ENCODE data around the gene HES4.
"Not testable (repeated sequence)": the region's sequence is repeated elsewhere in the genome, so short reads cannot be mapped to it uniquely, and the experiment has no call there.

Gene HES4

DNA sequence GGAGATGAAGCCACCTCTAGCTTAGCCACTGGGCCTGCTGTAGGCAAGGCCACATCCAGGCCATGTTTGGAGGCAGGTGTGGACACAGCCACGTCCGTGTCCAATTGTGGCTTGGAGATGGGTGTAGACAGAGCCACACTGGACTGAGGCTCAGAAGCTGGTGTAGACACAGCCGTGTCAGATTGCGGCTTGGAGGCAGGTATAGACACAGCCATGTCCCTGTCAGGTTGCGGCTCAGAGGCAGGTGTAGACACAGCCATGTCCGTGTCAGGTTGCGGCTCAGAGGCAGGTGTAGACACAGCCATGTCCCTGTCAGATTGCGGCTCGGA lies 20.2 kb downstream of the HES4 start:
- POLR2A ChIA-PET = interaction anchor here (0.6 kb wide), 1 partner anchor 1070 kb away, joined by 3 read pairs; no protein-coding TSS in a partner anchor

DNA sequence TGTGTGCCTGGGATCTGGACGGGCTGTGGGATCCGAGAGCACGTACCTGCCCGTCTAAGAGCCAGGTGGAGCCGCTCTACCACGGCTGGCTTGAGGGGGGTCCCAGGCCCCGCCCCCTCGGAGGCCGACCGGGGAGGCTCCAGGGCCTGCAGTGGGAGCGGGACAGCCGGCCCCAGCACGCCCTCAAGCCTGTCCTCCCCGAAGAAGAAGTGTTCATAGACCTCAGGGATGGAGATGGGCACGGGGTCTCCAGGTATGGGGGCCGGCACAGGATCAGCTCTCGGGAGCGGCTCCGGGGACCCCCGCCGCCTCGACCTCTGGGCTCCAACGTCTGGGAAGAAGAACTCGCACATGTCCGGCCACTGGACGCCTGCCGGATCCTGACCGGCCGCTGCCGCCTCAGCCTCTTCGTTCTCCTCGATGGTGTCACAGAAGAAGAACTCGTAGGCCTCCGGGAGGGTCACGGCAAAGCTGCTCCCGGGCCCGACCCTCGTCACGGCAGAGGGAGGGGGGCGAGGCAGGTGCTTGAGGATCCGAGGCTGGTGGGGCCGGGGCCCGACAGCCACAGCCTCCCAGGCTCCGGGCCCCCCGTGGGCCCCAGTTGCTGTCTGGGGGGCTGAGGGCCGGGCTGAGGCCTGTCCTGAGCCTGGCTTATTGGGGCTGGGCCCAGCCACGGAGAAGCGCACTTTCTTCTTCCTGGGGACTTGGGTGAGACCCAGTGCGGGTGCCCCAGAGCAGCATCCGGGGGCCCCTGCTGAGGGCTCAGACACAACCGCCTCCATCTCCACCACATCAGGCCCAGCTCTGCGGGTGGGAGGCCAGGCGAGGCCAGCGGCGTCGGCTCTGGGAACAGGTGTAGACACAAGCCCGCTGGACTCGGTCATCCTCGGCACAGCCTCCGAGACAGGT lies 20.8 kb downstream of the HES4 start:
- POLR2A ChIA-PET = interaction anchor here (0.6 kb wide), 1 partner anchor 1070 kb away, joined by 3 read pairs; no protein-coding TSS in a partner anchor
- Histone ChIP-seq H3K9me3 (ENCODE audit: control extremely low read depth in 1 of 5, control insufficient read depth in 4 of 5, insufficient read depth in 2 of 5, low read depth in 1 of 5, low read length in 4 of 5) (no peaks in the 10 kb centered on the region), H3K27me3 (replicated peaks in 2 of 5; ENCODE audit: control insufficient read depth in 4 of 5, insufficient read depth in 5 of 5, low read length in 4 of 5) (peaks cover 0 to 42% (median 2%) of the 10 kb centered on the region in 5 experiments), H3K4me3 (ENCODE audit: control insufficient read depth in 1 of 7, extremely low read depth in 1 of 7, insufficient read depth in 4 of 7, low read depth in 2 of 7, low read length in 6 of 7) (no peak overlapping the region), H3K36me3 (ENCODE audit: control insufficient read depth in 4 of 4, insufficient read depth in 4 of 4, low read length in 3 of 4) (no peaks in the 10 kb centered on the region), H3K4me1 (ENCODE audit: control extremely low read depth in 1 of 4, control insufficient read depth in 4 of 4, insufficient read depth in 4 of 4, low read length in 3 of 4) (peaks cover 0 to 8% (median 7%) of the 10 kb centered on the region in 4 experiments), H3K27ac (ENCODE audit: insufficient read depth in 1 of 2, low read depth in 1 of 2, low read length in 2 of 2, poor library complexity in 1 of 2, severe bottlenecking in 2 of 2) (no peak overlapping the region)
- 94% methylated on average over 53 of the region's 60 CpGs for WGBS (ENCODE audit: insufficient coverage)
- no peak for DNase-seq
- CTCF ChIA-PET = interaction anchor here (6.5 kb wide), 1 partner anchor 14 kb away, joined by 58 read pairs; no protein-coding TSS in a partner anchor

More for the DNA sequence above, 20.2 kb downstream of the HES4 start:
- Histone ChIP-seq H3K36me3 (ENCODE audit: control insufficient read depth in 4 of 4, insufficient read depth in 4 of 4, low read length in 3 of 4) (no peaks in the 10 kb centered on the region), H3K27ac (ENCODE audit: insufficient read depth in 1 of 2, low read depth in 1 of 2, low read length in 2 of 2, poor library complexity in 1 of 2, severe bottlenecking in 2 of 2) (no peak overlapping the region), H3K27me3 (replicated peaks in 2 of 5; ENCODE audit: control insufficient read depth in 4 of 5, insufficient read depth in 5 of 5, low read length in 4 of 5) (peaks cover 0 to 39% (median 2%) of the 10 kb centered on the region in 5 experiments), H3K4me1 (ENCODE audit: control extremely low read depth in 1 of 4, control insufficient read depth in 4 of 4, insufficient read depth in 4 of 4, low read length in 3 of 4) (peaks cover 0 to 10% (median 7%) of the 10 kb centered on the region in 4 experiments), H3K4me3 (ENCODE audit: control insufficient read depth in 1 of 7, extremely low read depth in 1 of 7, insufficient read depth in 4 of 7, low read depth in 2 of 7, low read length in 6 of 7) (no peak overlapping the region), H3K9me3 (ENCODE audit: control extremely low read depth in 1 of 5, control insufficient read depth in 4 of 5, insufficient read depth in 2 of 5, low read depth in 1 of 5, low read length in 4 of 5) (no peaks in the 10 kb centered on the region)
- 96% methylated on average over 9 of the region's 9 CpGs for WGBS (ENCODE audit: insufficient coverage)
- CTCF ChIA-PET = interaction anchor here (6.5 kb wide), 1 partner anchor 13 kb away, joined by 58 read pairs; no protein-coding TSS in a partner anchor
- DNase-seq = no peak

GRCh38 chr1:978069-978834 lies 21.6 kb downstream of the HES4 start:
- CTCF ChIA-PET = interaction anchor here (6.5 kb wide), 1 partner anchor 15 kb away, joined by 58 read pairs; no protein-coding TSS in a partner anchor
- no peaks in the 10 kb centered on the region for H3K9me3 ChIP-seq (ENCODE audit: control extremely low read depth in 1 of 5, control insufficient read depth in 4 of 5, insufficient read depth in 2 of 5, low read depth in 1 of 5, low read length in 4 of 5)
- peaks cover 0 to 8% (median 7%) of the 10 kb centered on the region in 4 experiments for H3K4me1 ChIP-seq (ENCODE audit: control extremely low read depth in 1 of 4, control insufficient read depth in 4 of 4, insufficient read depth in 4 of 4, low read length in 3 of 4)
- peak in 1 of 3 donors; percentile 27 for DNase-seq
- H3K4me3 ChIP-seq (ENCODE audit: control insufficient read depth in 1 of 7, extremely low read depth in 1 of 7, insufficient read depth in 4 of 7, low read depth in 2 of 7, low read length in 6 of 7) = no peak overlapping the region
- peaks cover 0 to 40% (median 3%) of the 10 kb centered on the region in 5 experiments for H3K27me3 ChIP-seq (replicated peaks in 2 of 5; ENCODE audit: control insufficient read depth in 4 of 5, insufficient read depth in 5 of 5, low read length in 4 of 5)
- WGBS (ENCODE audit: insufficient coverage) = 95% methylated on average over 24 of the region's 44 CpGs
- POLR2A ChIA-PET = no interaction called here
- no peak overlapping the region for H3K27ac ChIP-seq (ENCODE audit: insufficient read depth in 1 of 2, low read depth in 1 of 2, low read length in 2 of 2, poor library complexity in 1 of 2, severe bottlenecking in 2 of 2)
- no peaks in the 10 kb centered on the region for H3K36me3 ChIP-seq (ENCODE audit: control insufficient read depth in 4 of 4, insufficient read depth in 4 of 4, low read length in 3 of 4)

DNA sequence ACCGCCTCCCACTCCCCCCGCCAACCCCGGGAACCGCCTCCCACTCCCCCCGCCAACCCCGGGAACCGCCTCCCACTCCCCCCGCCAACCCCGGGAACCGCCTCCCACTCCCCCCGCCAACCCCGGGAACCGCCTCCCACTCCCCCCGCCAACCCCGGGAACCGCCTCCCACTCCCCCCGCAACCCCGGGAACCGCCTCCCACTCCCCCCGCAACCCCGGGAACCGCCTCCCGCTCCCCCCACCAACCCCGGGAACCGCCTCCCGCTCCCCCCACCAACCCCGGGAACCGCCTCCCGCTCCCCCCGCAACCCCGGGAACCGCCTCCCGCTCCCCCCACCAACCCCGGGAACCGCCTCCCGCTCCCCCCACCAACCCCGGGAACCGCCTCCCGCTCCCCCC lies 23.1 kb downstream of the HES4 start:
- not testable (repeated sequence) for H3K4me1 ChIP-seq (ENCODE audit: control extremely low read depth in 1 of 4, control insufficient read depth in 4 of 4, insufficient read depth in 4 of 4, low read length in 3 of 4)
- no CpG with 5 or more reads among the region's 39 CpGs for WGBS (ENCODE audit: insufficient coverage)

DNA sequence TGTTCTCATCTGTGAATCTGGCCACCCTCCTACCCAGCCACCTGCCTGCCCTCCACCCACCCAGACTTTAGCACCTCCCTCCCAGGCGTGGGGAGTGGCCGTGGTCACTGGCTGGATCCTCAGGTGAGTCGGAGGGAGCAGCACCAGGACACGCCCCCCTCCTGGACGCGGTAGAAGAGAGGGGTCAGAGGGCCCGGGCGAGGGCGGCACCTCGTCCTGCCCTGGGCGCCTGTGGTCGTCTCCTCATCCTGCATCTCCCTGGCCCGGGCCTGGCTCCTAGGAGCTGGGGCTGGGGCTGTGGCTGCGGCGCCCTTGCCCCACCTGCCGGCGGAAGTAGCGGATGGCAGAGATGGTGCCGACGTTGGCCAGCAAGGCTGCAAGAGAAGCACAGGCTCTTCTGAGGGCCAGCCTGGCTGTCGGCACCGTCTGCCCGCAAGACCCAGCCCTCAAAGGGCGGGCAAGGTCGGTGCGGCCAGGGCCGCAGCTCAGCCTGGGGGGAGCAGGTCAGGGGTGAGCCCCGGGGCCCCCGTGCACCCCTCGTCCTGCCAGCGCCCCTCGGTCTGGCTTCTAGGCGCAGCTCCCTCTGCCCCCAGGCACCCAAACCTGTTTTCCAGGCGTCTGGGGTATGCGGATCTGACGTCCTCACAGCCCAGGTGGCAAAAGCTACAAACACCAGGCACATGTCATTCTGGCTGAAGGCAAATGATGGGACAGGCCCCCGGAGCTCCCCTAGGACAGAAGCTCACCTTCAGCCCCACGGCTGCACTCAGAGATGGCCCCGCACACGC lies 23.8 kb downstream of the HES4 start:
- 10% methylated on average over 30 of the region's 40 CpGs for WGBS (ENCODE audit: insufficient coverage)
- POLR2A ChIA-PET = interaction anchor here (1.0 kb wide), 1 partner anchor 9 kb away, joined by 3 read pairs; the partner anchor contains the start of gene PLEKHN1
- Histone ChIP-seq H3K36me3 (ENCODE audit: control insufficient read depth in 4 of 4, insufficient read depth in 4 of 4, low read length in 3 of 4) (no peaks in the 10 kb centered on the region), H3K4me3 (ENCODE audit: control insufficient read depth in 1 of 7, extremely low read depth in 1 of 7, insufficient read depth in 4 of 7, low read depth in 2 of 7, low read length in 6 of 7) (peak overlapping the region in 3 of 7 experiments; percentile 38 to 67 (median 50)), H3K27me3 (replicated peaks in 2 of 5; ENCODE audit: control insufficient read depth in 4 of 5, insufficient read depth in 5 of 5, low read length in 4 of 5) (peaks cover 0 to 40% (median 8%) of the 10 kb centered on the region in 5 experiments), H3K4me1 (ENCODE audit: control extremely low read depth in 1 of 4, control insufficient read depth in 4 of 4, insufficient read depth in 4 of 4, low read length in 3 of 4) (peaks cover 0 to 8% (median 7%) of the 10 kb centered on the region in 4 experiments), H3K27ac (ENCODE audit: insufficient read depth in 1 of 2, low read depth in 1 of 2, low read length in 2 of 2, poor library complexity in 1 of 2, severe bottlenecking in 2 of 2) (no peak overlapping the region), H3K9me3 (ENCODE audit: control extremely low read depth in 1 of 5, control insufficient read depth in 4 of 5, insufficient read depth in 2 of 5, low read depth in 1 of 5, low read length in 4 of 5) (no peaks in the 10 kb centered on the region)
- CTCF ChIA-PET = interaction anchor here (0.6 to 3.1 kb wide), 9 partner anchors 9 to 107 kb away, joined by 3 to 12 read pairs (median 4); no protein-coding TSS in a partner anchor
- peak; percentile 61 to 71 (median 65) for DNase-seq

More for the DNA sequence above, 23.1 kb downstream of the HES4 start:
- ChIA-PET POLR2A (interaction anchor here (1.0 kb wide), 1 partner anchor 10 kb away, joined by 3 read pairs; the partner anchor contains the start of gene PLEKHN1), CTCF (interaction anchor here (0.6 to 3.1 kb wide), 7 partner anchors 21 to 107 kb away, joined by 3 to 12 read pairs (median 5); no protein-coding TSS in a partner anchor)
- H3K9me3 ChIP-seq (ENCODE audit: control extremely low read depth in 1 of 5, control insufficient read depth in 4 of 5, insufficient read depth in 2 of 5, low read depth in 1 of 5, low read length in 4 of 5); H3K4me3 ChIP-seq (ENCODE audit: control insufficient read depth in 1 of 7, extremely low read depth in 1 of 7, insufficient read depth in 4 of 7, low read depth in 2 of 7, low read length in 6 of 7); DNase-seq; H3K36me3 ChIP-seq (ENCODE audit: control insufficient read depth in 4 of 4, insufficient read depth in 4 of 4, low read length in 3 of 4); H3K27ac ChIP-seq (ENCODE audit: insufficient read depth in 1 of 2, low read depth in 1 of 2, low read length in 2 of 2, poor library complexity in 1 of 2, severe bottlenecking in 2 of 2): not testable (repeated sequence)
- H3K27me3 ChIP-seq (replicated peaks in 2 of 5; ENCODE audit: control insufficient read depth in 4 of 5, insufficient read depth in 5 of 5, low read length in 4 of 5) = peaks cover 0 to 36% (median 4%) of the 10 kb centered on the region in 5 experiments

- 79% methylated on average over 8 of the region's 9 CpGs for WGBS (ENCODE audit: insufficient coverage)
- no peaks in the 10 kb centered on the region for H3K9me3 ChIP-seq (ENCODE audit: control extremely low read depth in 1 of 5, control insufficient read depth in 4 of 5, insufficient read depth in 2 of 5, low read depth in 1 of 5, low read length in 4 of 5)
- ChIA-PET CTCF (interaction anchor here (0.9 to 3.1 kb wide), 7 partner anchors 8 to 106 kb away, joined by 3 to 12 read pairs (median 5); no protein-coding TSS in a partner anchor), POLR2A (no interaction called here)
- peaks cover 0 to 47% (median 8%) of the 10 kb centered on the region in 5 experiments for H3K27me3 ChIP-seq (replicated peaks in 2 of 5; ENCODE audit: control insufficient read depth in 4 of 5, insufficient read depth in 5 of 5, low read length in 4 of 5)
- no peak for DNase-seq
- peaks cover 0 to 8% (median 7%) of the 10 kb centered on the region in 4 experiments for H3K4me1 ChIP-seq (ENCODE audit: control extremely low read depth in 1 of 4, control insufficient read depth in 4 of 4, insufficient read depth in 4 of 4, low read length in 3 of 4)
- no peak overlapping the region for H3K4me3 ChIP-seq (ENCODE audit: control insufficient read depth in 1 of 7, extremely low read depth in 1 of 7, insufficient read depth in 4 of 7, low read depth in 2 of 7, low read length in 6 of 7)
- no peak overlapping the region for H3K27ac ChIP-seq (ENCODE audit: insufficient read depth in 1 of 2, low read depth in 1 of 2, low read length in 2 of 2, poor library complexity in 1 of 2, severe bottlenecking in 2 of 2)
- no peaks in the 10 kb centered on the region for H3K36me3 ChIP-seq (ENCODE audit: control insufficient read depth in 4 of 4, insufficient read depth in 4 of 4, low read length in 3 of 4)
These were observed 24.5 kb downstream of the HES4 start for GRCh38 chr1:975365-975764.
